ENCODE results near the gene ST3GAL4.

DNA sequence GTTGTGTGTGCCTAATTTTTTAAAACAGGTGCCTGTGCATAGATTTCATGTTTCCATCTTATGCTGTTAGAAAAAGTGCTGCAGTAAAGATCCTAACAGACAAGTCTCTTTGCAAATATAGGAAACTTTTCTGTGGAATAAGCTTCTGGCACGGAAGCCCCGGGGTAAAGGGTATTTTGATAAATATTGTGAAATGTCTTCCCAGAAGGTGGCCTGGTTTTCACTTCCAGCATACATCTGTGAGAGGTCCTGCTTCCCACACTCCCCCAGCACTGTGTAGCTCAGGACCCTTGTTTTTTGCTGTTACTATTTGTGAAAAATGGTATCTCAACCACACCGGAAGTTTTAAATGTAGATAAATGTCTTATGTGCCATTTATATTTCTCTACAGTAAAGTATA lies 14.5 kb downstream of the ST3GAL4 start:
- TF ChIP-seq POLR2AphosphoS5 (IDR thresholded peaks at IDR 0.05) (no peak), POLR2A (IDR thresholded peaks at IDR 0.05) (no peak)

Measured in sigmoid colon (tissue), 4 donors.